ENCODE measurements around the gene ECEL1.
A peak's percentile ranks its signal among the peaks of the same experiment; 100 is the strongest.
"Not testable (repeated sequence)": the region's sequence is repeated elsewhere in the genome, so short reads cannot be mapped to it uniquely, and the experiment has no call there.

Gene ECEL1

GRCh38 chr2:232444409-232445148 lies 43.1 kb downstream of the ECEL1 start:
- peak; percentile 47 to 51 (median 49) for DNase-seq (ENCODE audit: low read depth in 2 of 3, low spot score in 2 of 3)

- not testable (repeated sequence) for DNase-seq (ENCODE audit: low read depth in 2 of 3, low spot score in 2 of 3)
These were observed 43.8 kb downstream of the ECEL1 start for GRCh38 chr2:232443669-232444408.

- DNase-seq (ENCODE audit: low read depth in 2 of 3, low spot score in 2 of 3), result not testable (repeated sequence)
These were observed 44.6 kb downstream of the ECEL1 start for GRCh38 chr2:232443047-232443446.

- not testable (repeated sequence) for DNase-seq (ENCODE audit: low read depth in 2 of 3, low spot score in 2 of 3)
These were observed 45.2 kb downstream of the ECEL1 start for GRCh38 chr2:232442431-232442830.

- DNase-seq (ENCODE audit: low read depth in 2 of 3, low spot score in 2 of 3), result not testable (repeated sequence)
These were observed 45.7 kb downstream of the ECEL1 start for GRCh38 chr2:232441922-232442321.

- DNase-seq (ENCODE audit: low read depth in 2 of 3, low spot score in 2 of 3), result no peak
These were observed 46.4 kb downstream of the ECEL1 start for GRCh38 chr2:232441147-232441651.

GRCh38 chr2:232440220-232441018 lies 47.2 kb downstream of the ECEL1 start:
- DNase-seq (ENCODE audit: low read depth in 2 of 3, low spot score in 2 of 3), result peak; percentile 69 to 96 (median 96)

GRCh38 chr2:232439758-232440135 lies 47.9 kb downstream of the ECEL1 start:
- DNase-seq (ENCODE audit: low read depth in 2 of 3, low spot score in 2 of 3), result no peak

GRCh38 chr2:232438951-232439757 lies 48.5 kb downstream of the ECEL1 start:
- no peak for DNase-seq (ENCODE audit: low read depth in 2 of 3, low spot score in 2 of 3)

- no peak for DNase-seq (ENCODE audit: low read depth in 2 of 3, low spot score in 2 of 3)
These were observed 49.5 kb downstream of the ECEL1 start for GRCh38 chr2:232438091-232438490.

- no peak for DNase-seq (ENCODE audit: low read depth in 2 of 3, low spot score in 2 of 3)
These were observed 50.5 kb downstream of the ECEL1 start for GRCh38 chr2:232437195-232437571.

GRCh38 chr2:232436381-232437194 lies 51.0 kb downstream of the ECEL1 start:
- DNase-seq (ENCODE audit: low read depth in 2 of 3, low spot score in 2 of 3), result no peak

- DNase-seq (ENCODE audit: low read depth in 2 of 3, low spot score in 2 of 3), result no peak
These were observed 51.8 kb downstream of the ECEL1 start for GRCh38 chr2:232435805-232436204.

- no peak for DNase-seq (ENCODE audit: low read depth in 2 of 3, low spot score in 2 of 3)
These were observed 52.3 kb downstream of the ECEL1 start for GRCh38 chr2:232435375-232435648.

GRCh38 chr2:232434563-232435374 lies 52.9 kb downstream of the ECEL1 start:
- DNase-seq (ENCODE audit: low read depth in 2 of 3, low spot score in 2 of 3), result no peak

GRCh38 chr2:232434091-232434490 lies 53.5 kb downstream of the ECEL1 start:
- no peak for DNase-seq (ENCODE audit: low read depth in 2 of 3, low spot score in 2 of 3)

GRCh38 chr2:232433622-232434021 lies 54.0 kb downstream of the ECEL1 start:
- not testable (repeated sequence) for DNase-seq (ENCODE audit: low read depth in 2 of 3, low spot score in 2 of 3)

- DNase-seq (ENCODE audit: low read depth in 2 of 3, low spot score in 2 of 3), result no peak
These were observed 54.9 kb downstream of the ECEL1 start for GRCh38 chr2:232432598-232433184.

Measured in activated CD8-positive, alpha-beta memory T cell treated with anti-CD3 and anti-CD28 coated beads for 48 hours (primary cell).